Measurements from ENCODE around the gene NSD2.

Gene NSD2

GRCh38 chr4:1854752-1855151 lies 16.4 kb upstream of the NSD2 start:
- Histone ChIP-seq H3K27ac (ENCODE audit: insufficient read depth, low read length, poor library complexity, severe bottlenecking) (no peak overlapping the region), H3K27me3 (replicated peaks; ENCODE audit: control insufficient read depth, insufficient read depth, low read length, poor library complexity, severe bottlenecking) (no peaks in the 10 kb centered on the region), H3K4me3 (ENCODE audit: insufficient read depth, low read depth, low read length, poor library complexity, severe bottlenecking) (no peak overlapping the region), H3K9me3 (ENCODE audit: control insufficient read depth, low read length) (no peaks in the 10 kb centered on the region), H3K36me3 (ENCODE audit: control insufficient read depth, insufficient read depth, low read length) (peaks cover 4% of the 10 kb centered on the region), H3K4me1 (ENCODE audit: control insufficient read depth, insufficient read depth, low read length, poor library complexity, severe bottlenecking) (peaks cover 17% of the 10 kb centered on the region)
- DNase-seq, result no peak

DNA sequence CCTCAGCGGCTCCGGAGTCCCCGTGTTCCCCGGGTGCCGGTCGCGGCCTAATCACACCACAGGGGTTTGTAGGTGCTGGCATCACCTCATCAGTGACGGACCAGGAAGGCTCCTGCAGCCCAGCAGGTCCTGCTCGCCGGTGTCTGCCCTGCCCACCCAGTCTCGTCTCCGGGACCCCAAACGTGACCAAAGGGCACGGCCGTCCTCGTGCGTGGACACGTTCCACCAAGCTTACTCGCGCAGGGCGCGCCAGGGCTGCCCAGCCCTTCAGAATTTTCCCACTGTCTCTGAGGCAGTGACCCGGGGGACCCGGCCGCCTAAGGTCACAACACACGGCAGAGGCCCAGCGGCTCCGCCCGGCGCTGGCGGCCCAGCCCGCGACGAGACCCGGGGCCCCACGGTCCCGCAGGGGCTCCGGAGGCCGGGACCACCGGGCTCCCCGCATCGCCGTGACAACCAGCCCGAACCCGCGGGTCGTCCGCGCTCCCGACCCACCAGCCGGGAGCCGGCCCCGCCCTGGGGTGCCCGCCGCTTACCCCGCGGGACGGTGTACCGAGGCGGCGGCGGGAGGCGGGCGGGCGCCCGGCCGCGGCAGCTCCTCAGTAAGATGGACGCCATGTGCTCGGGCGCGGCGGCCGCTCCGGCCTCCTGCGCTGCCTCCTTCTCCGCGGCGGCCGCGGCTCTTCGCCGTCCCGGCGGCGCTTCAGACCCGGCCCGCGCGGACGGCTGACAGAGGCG lies 15.7 kb upstream of the NSD2 start:
- Histone ChIP-seq H3K27me3 (replicated peaks; ENCODE audit: control insufficient read depth, insufficient read depth, low read length, poor library complexity, severe bottlenecking) (no peaks in the 10 kb centered on the region), H3K27ac (ENCODE audit: insufficient read depth, low read length, poor library complexity, severe bottlenecking) (peak overlapping the region; percentile 53), H3K4me3 (ENCODE audit: insufficient read depth, low read depth, low read length, poor library complexity, severe bottlenecking) (peak overlapping the region; percentile 65), H3K4me1 (ENCODE audit: control insufficient read depth, insufficient read depth, low read length, poor library complexity, severe bottlenecking) (peaks cover 17% of the 10 kb centered on the region), H3K9me3 (ENCODE audit: control insufficient read depth, low read length) (no peaks in the 10 kb centered on the region), H3K36me3 (ENCODE audit: control insufficient read depth, insufficient read depth, low read length) (peaks cover 4% of the 10 kb centered on the region)
- no peak for DNase-seq

DNA sequence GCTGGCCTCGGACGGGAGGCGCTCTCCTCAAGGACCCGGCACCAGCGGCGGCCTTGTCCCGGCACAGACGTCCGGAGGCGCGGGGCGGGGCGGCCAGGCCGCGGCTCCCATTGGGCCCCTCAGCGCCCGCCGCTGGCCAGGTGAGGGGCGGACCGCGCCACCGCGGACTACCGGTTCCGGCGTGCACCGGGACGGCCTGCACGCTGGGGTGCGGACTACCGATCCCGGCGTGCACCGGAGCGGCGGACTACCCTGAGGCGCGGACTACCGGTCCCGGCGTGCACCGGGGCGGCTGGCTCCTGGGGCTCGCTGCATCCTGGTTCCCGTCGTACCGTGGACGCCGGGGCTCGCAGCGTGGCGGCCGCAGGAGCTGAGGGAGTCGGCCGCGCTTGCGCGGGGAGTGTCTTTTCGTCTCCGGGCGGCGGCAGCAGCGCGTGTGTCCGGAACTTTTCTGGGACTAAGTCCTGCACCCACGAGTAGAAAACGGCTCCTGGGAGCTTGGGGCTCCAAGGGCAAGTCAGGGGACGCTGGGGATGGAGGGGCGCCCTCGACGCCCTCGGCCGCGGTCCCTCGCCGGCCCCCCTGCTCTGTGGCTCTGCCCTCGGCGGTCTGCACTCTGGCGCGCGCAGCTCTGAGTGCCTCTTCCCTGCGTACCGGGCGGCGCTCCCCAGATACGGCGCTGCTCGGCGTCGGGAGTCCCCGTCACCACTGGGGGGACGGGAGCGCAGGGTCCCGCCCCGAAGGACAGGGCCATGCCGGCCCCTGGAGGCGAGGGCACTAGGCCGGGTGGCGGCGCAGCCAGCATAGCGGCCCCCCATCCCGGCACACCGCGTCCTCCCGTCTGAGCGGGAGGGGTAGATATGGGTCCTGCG lies 14.9 kb upstream of the NSD2 start, which contains the start of gene LETM1:
TSS of gene LETM1 (minus strand) at position 86 of the 872 bp plus-strand sequence. CDS start 206 bp downstream, outside the sequence.
- H3K36me3 ChIP-seq (ENCODE audit: control insufficient read depth, insufficient read depth, low read length), result peaks cover 4% of the 10 kb centered on the region
- peak; percentile 88 to 91 (median 88) for DNase-seq
- no peaks in the 10 kb centered on the region for H3K27me3 ChIP-seq (replicated peaks; ENCODE audit: control insufficient read depth, insufficient read depth, low read length, poor library complexity, severe bottlenecking)
- H3K4me1 ChIP-seq (ENCODE audit: control insufficient read depth, insufficient read depth, low read length, poor library complexity, severe bottlenecking), result peaks cover 17% of the 10 kb centered on the region
- H3K27ac ChIP-seq (ENCODE audit: insufficient read depth, low read length, poor library complexity, severe bottlenecking), result peak within 1 kb of the TSS; percentile 53
- H3K4me3 ChIP-seq (ENCODE audit: insufficient read depth, low read depth, low read length, poor library complexity, severe bottlenecking), result peak within 1 kb of the TSS; percentile 65
- no peaks in the 10 kb centered on the region for H3K9me3 ChIP-seq (ENCODE audit: control insufficient read depth, low read length)

DNA sequence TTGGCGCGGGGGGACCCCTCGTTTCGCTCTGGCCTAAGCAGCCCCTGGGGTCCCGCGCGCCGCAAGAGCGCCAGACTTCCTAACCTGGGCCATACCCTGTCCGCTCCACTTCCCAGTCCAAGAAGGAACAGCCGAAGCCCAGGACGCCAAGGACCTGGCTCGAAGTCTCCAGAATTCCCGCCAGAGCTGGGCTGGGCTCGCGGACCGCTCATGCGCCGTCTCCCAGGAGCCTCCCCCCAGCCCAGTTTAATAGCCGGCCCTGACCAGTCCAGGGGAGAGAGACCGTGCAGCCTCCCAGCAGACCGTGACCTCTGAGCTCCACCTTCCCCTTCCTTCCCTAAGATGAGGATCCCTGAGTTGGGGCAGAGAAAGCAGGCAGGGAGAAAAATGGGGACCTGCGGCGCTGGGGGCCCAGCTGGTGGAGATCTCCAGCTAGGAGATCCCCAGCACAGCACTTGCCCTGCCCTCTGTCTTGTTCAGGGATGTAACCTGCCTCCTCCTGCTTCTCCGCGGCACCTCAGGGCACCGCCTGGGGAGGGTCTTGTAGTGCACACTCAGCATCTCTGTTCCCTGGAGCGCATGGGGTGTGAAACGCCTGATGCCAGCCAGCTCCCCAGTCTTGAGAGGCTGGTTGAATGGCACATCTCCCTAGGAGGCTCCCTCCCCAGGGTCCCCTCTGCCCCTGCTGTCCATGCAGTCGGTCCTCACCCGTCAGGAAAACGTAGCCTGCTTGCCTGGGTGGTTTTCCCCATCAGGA lies 14.1 kb upstream of the NSD2 start:
- Histone ChIP-seq H3K27me3 (replicated peaks; ENCODE audit: control insufficient read depth, insufficient read depth, low read length, poor library complexity, severe bottlenecking) (no peaks in the 10 kb centered on the region), H3K36me3 (ENCODE audit: control insufficient read depth, insufficient read depth, low read length) (peaks cover 4% of the 10 kb centered on the region), H3K27ac (ENCODE audit: insufficient read depth, low read length, poor library complexity, severe bottlenecking) (peak overlapping the region; percentile 47), H3K4me1 (ENCODE audit: control insufficient read depth, insufficient read depth, low read length, poor library complexity, severe bottlenecking) (peaks cover 20% of the 10 kb centered on the region), H3K9me3 (ENCODE audit: control insufficient read depth, low read length) (no peaks in the 10 kb centered on the region), H3K4me3 (ENCODE audit: insufficient read depth, low read depth, low read length, poor library complexity, severe bottlenecking) (peak overlapping the region; percentile 65)
- no peak for DNase-seq

DNA sequence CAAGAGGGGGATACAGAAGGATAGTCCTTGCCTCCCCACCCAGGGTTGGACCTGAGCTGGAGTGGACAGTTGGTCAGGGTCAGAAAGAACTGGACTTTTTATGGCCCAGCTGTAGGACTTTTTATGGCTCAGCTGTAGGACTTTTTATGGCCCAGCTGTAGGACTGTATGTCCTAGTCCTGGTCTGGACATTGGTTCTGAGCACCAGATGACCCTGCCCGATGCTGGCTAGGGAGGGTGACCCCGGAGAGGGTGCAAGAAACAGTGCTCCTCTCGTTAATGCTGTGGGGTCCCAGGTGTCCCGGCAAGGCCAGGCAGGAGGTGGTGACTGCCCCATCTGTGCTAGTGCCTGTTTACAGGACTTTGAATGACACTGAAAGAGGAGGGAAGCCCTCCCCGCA lies 13.3 kb upstream of the NSD2 start:
- H3K9me3 ChIP-seq (ENCODE audit: control insufficient read depth, low read length), result no peaks in the 10 kb centered on the region
- H3K4me3 ChIP-seq (ENCODE audit: insufficient read depth, low read depth, low read length, poor library complexity, severe bottlenecking), result no peak overlapping the region
- H3K27me3 ChIP-seq (replicated peaks; ENCODE audit: control insufficient read depth, insufficient read depth, low read length, poor library complexity, severe bottlenecking), result no peaks in the 10 kb centered on the region
- H3K4me1 ChIP-seq (ENCODE audit: control insufficient read depth, insufficient read depth, low read length, poor library complexity, severe bottlenecking), result peaks cover 27% of the 10 kb centered on the region
- H3K27ac ChIP-seq (ENCODE audit: insufficient read depth, low read length, poor library complexity, severe bottlenecking), result no peak overlapping the region
- DNase-seq, result no peak
- peaks cover 4% of the 10 kb centered on the region for H3K36me3 ChIP-seq (ENCODE audit: control insufficient read depth, insufficient read depth, low read length)

GRCh38 chr4:1859389-1859753 lies 11.8 kb upstream of the NSD2 start:
- no peak for DNase-seq
- Histone ChIP-seq H3K27ac (ENCODE audit: insufficient read depth, low read length, poor library complexity, severe bottlenecking) (no peak overlapping the region), H3K9me3 (ENCODE audit: control insufficient read depth, low read length) (no peaks in the 10 kb centered on the region), H3K4me3 (ENCODE audit: insufficient read depth, low read depth, low read length, poor library complexity, severe bottlenecking) (no peak overlapping the region), H3K27me3 (replicated peaks; ENCODE audit: control insufficient read depth, insufficient read depth, low read length, poor library complexity, severe bottlenecking) (no peaks in the 10 kb centered on the region), H3K36me3 (ENCODE audit: control insufficient read depth, insufficient read depth, low read length) (no peaks in the 10 kb centered on the region), H3K4me1 (ENCODE audit: control insufficient read depth, insufficient read depth, low read length, poor library complexity, severe bottlenecking) (peaks cover 28% of the 10 kb centered on the region)

GRCh38 chr4:1862055-1862911 lies 8.9 kb upstream of the NSD2 start:
- H3K4me3 ChIP-seq (ENCODE audit: insufficient read depth, low read depth, low read length, poor library complexity, severe bottlenecking), result peak overlapping the region; percentile 40
- no peak for DNase-seq
- H3K4me1 ChIP-seq (ENCODE audit: control insufficient read depth, insufficient read depth, low read length, poor library complexity, severe bottlenecking), result peaks cover 11% of the 10 kb centered on the region
- no peak overlapping the region for H3K27ac ChIP-seq (ENCODE audit: insufficient read depth, low read length, poor library complexity, severe bottlenecking)
- no peaks in the 10 kb centered on the region for H3K9me3 ChIP-seq (ENCODE audit: control insufficient read depth, low read length)
- H3K36me3 ChIP-seq (ENCODE audit: control insufficient read depth, insufficient read depth, low read length), result no peaks in the 10 kb centered on the region
- no peaks in the 10 kb centered on the region for H3K27me3 ChIP-seq (replicated peaks; ENCODE audit: control insufficient read depth, insufficient read depth, low read length, poor library complexity, severe bottlenecking)

- Histone ChIP-seq H3K27ac (ENCODE audit: insufficient read depth, low read length, poor library complexity, severe bottlenecking) (no peak overlapping the region), H3K4me3 (ENCODE audit: insufficient read depth, low read depth, low read length, poor library complexity, severe bottlenecking) (no peak overlapping the region), H3K27me3 (replicated peaks; ENCODE audit: control insufficient read depth, insufficient read depth, low read length, poor library complexity, severe bottlenecking) (no peaks in the 10 kb centered on the region), H3K9me3 (ENCODE audit: control insufficient read depth, low read length) (no peaks in the 10 kb centered on the region), H3K4me1 (ENCODE audit: control insufficient read depth, insufficient read depth, low read length, poor library complexity, severe bottlenecking) (peaks cover 11% of the 10 kb centered on the region), H3K36me3 (ENCODE audit: control insufficient read depth, insufficient read depth, low read length) (no peaks in the 10 kb centered on the region)
- DNase-seq, result no peak
Observed at GRCh38 chr4:1862961-1863296, 8.3 kb upstream of the NSD2 start.

GRCh38 chr4:1863297-1864033 lies 7.7 kb upstream of the NSD2 start:
- Histone ChIP-seq H3K4me1 (ENCODE audit: control insufficient read depth, insufficient read depth, low read length, poor library complexity, severe bottlenecking) (peaks cover 11% of the 10 kb centered on the region), H3K27ac (ENCODE audit: insufficient read depth, low read length, poor library complexity, severe bottlenecking) (no peak overlapping the region), H3K9me3 (ENCODE audit: control insufficient read depth, low read length) (no peaks in the 10 kb centered on the region), H3K36me3 (ENCODE audit: control insufficient read depth, insufficient read depth, low read length) (no peaks in the 10 kb centered on the region), H3K4me3 (ENCODE audit: insufficient read depth, low read depth, low read length, poor library complexity, severe bottlenecking) (no peak overlapping the region), H3K27me3 (replicated peaks; ENCODE audit: control insufficient read depth, insufficient read depth, low read length, poor library complexity, severe bottlenecking) (no peaks in the 10 kb centered on the region)
- DNase-seq, result no peak
